Astrocyte (in vitro differentiated cells and primary cell): ENCODE results near the gene ISG20L2. TPM values are rescaled to one million over a fixed set of nuclear protein-coding genes. Genes with fewer than 3 reads are reported as not detected.

Source experiments
- DNase-seq: peaks from one replicate; pipeline ENCODE4 v3.0.0-alpha.2; 2010; ENCODE audit warnings: low read depth
- FAIRE-seq: peaks from 2 replicates; lab custom pipeline; 2011; peaks lifted over from hg19 to GRCh38; lab: Jason Lieb, UNC
- H2AFZ ChIP-seq: 2 replicates; pipeline ENCODE4 v1.6.0; 2012; ENCODE audit warnings: low read depth, low read length, inconsistent platforms
- H3K27ac ChIP-seq: 2 replicates; pipeline ENCODE4 v1.5.1; 2011; ENCODE audit warnings: low read depth, low read length, inconsistent platforms
- H3K27me3 ChIP-seq: 2 replicates; pipeline ENCODE4 v1.6.0; 2011; ENCODE audit warnings: low read length, inconsistent platforms; ENCODE audit not compliant: insufficient read depth
- H3K36me3 ChIP-seq: 2 replicates; pipeline ENCODE4 v1.5.1; 2011; ENCODE audit warnings: low read length, inconsistent platforms; ENCODE audit not compliant: insufficient read depth
- H3K4me1 ChIP-seq: 2 replicates; pipeline ENCODE4 v1.5.1; 2011; ENCODE audit warnings: low read length, inconsistent platforms; ENCODE audit not compliant: insufficient read depth
- H3K4me2 ChIP-seq: 2 replicates; pipeline ENCODE4 v1.6.0; 2012; ENCODE audit warnings: low read length, inconsistent platforms
- H3K4me3 ChIP-seq: 2 replicates; pipeline ENCODE4 v1.5.1; 2011; ENCODE audit warnings: low read depth, mild to moderate bottlenecking, low read length, inconsistent platforms; ENCODE audit not compliant: insufficient read depth
- H3K79me2 ChIP-seq: 2 replicates; pipeline ENCODE4 v1.6.0; 2012; ENCODE audit warnings: mild to moderate bottlenecking, low read length, inconsistent platforms; ENCODE audit not compliant: insufficient read depth
- H3K9ac ChIP-seq: 2 replicates; pipeline ENCODE4 v1.6.0; 2012; ENCODE audit warnings: mild to moderate bottlenecking, low read length, inconsistent platforms
- H3K9me3 ChIP-seq: 2 replicates; pipeline ENCODE4 v1.5.1; 2012; ENCODE audit warnings: low read depth, mild to moderate bottlenecking, low read length, inconsistent platforms; ENCODE audit not compliant: insufficient read depth
- H4K20me1 ChIP-seq: 2 replicates; pipeline ENCODE4 v1.6.0; 2012; ENCODE audit warnings: low read length, inconsistent platforms; ENCODE audit not compliant: insufficient read depth
- H3K27ac Mint-ChIP-seq: one replicate; pipeline ENCODE4 v1.8.0; 2021; ENCODE audit warnings: mild to moderate bottlenecking, mixed read lengths; ENCODE audit not compliant: unreplicated experiment
- H3K27me3 Mint-ChIP-seq: one replicate; pipeline ENCODE4 v1.8.0; 2021; ENCODE audit warnings: low read depth, mixed read lengths; ENCODE audit not compliant: unreplicated experiment
- H3K36me3 Mint-ChIP-seq: one replicate; pipeline ENCODE4 v1.8.0; 2021; ENCODE audit warnings: low read depth, mixed read lengths; ENCODE audit not compliant: unreplicated experiment
- H3K4me1 Mint-ChIP-seq: one replicate; pipeline ENCODE4 v1.8.0; 2021; ENCODE audit warnings: low read depth, mixed read lengths; ENCODE audit not compliant: unreplicated experiment
- H3K4me3 Mint-ChIP-seq: one replicate; pipeline ENCODE4 v1.8.0; 2021; ENCODE audit warnings: mild to moderate bottlenecking, moderate library complexity, mixed read lengths; ENCODE audit not compliant: unreplicated experiment
- H3K9me3 Mint-ChIP-seq: one replicate; pipeline ENCODE4 v1.8.0; 2021; ENCODE audit warnings: mild to moderate bottlenecking, mixed read lengths; ENCODE audit not compliant: unreplicated experiment
- CTCF ChIP-seq: IDR thresholded peaks from 2 replicates; pipeline ENCODE4 v1.5.1; 2011; ENCODE audit warnings: low read depth, mild to moderate bottlenecking, inconsistent platforms, low read length, moderate library complexity; ENCODE audit not compliant: insufficient read depth
- EZH2 ChIP-seq: IDR thresholded peaks from 2 replicates; pipeline ENCODE4 v1.6.1; 2012; ENCODE audit warnings: mild to moderate bottlenecking, low read length, inconsistent platforms; ENCODE audit not compliant: insufficient read depth
- total RNA-seq: library from RNA; stranded (reverse); gene quantifications from 2 replicates; pipeline ENCODE4 v1.2.1, GENCODE V29; 2021

ISG20L2 gene
- total RNA-seq, 1 donor from 2014 or later: 33.4 TPM

GRCh38 chr1:156707417-156708217, 20.9 kb downstream of the ISG20L2 start:
- Histone ChIP-seq H3K4me1 (peaks cover 74% of the 10 kb centered on the region), H3K27me3 (peaks cover 3% of the 10 kb centered on the region), H3K27ac (no peak overlapping the region), H3K9me3 (no peaks in the 10 kb centered on the region), H2AFZ (no peak overlapping the region), H4K20me1 (no peaks in the 10 kb centered on the region), H3K4me2 (peak overlapping the region; percentile 37), H3K79me2 (no peaks in the 10 kb centered on the region), H3K36me3 (no peaks in the 10 kb centered on the region), H3K9ac (no peak overlapping the region), H3K4me3 (no peak overlapping the region)
- Mint-ChIP-seq H3K36me3 (peaks cover 2% of the 10 kb centered on the region), H3K4me1 (peaks cover 44% of the 10 kb centered on the region), H3K27me3 (no peaks in the 10 kb centered on the region), H3K9me3 (no peaks in the 10 kb centered on the region), H3K27ac (peak overlapping the region; percentile 97), H3K4me3 (peak overlapping the region; percentile 88)
- DNase-seq: no peak
- no peak for FAIRE-seq
- TF ChIP-seq EZH2: no peak
- no peak for TF ChIP-seq CTCF

- peak overlapping the region; percentile 97 for H3K27ac Mint-ChIP-seq
- H3K4me3 Mint-ChIP-seq: peak overlapping the region; percentile 88
- no peaks in the 10 kb centered on the region for H3K27me3 Mint-ChIP-seq
- peaks cover 2% of the 10 kb centered on the region for H3K36me3 Mint-ChIP-seq
- H3K4me1 Mint-ChIP-seq: peaks cover 44% of the 10 kb centered on the region
- TF ChIP-seq EZH2 (no peak), CTCF (no peak)
- Histone ChIP-seq H3K27ac (no peak overlapping the region), H4K20me1 (no peaks in the 10 kb centered on the region), H2AFZ (peak overlapping the region; percentile 58), H3K4me2 (peak overlapping the region; percentile 90), H3K27me3 (peaks cover 3% of the 10 kb centered on the region), H3K4me1 (peaks cover 74% of the 10 kb centered on the region), H3K36me3 (no peaks in the 10 kb centered on the region), H3K4me3 (peak overlapping the region; percentile 39), H3K79me2 (no peaks in the 10 kb centered on the region), H3K9me3 (no peaks in the 10 kb centered on the region), H3K9ac (peak overlapping the region; percentile 66)
- FAIRE-seq (no peak), DNase-seq (no peak)
- H3K9me3 Mint-ChIP-seq: no peaks in the 10 kb centered on the region
Observed at GRCh38 chr1:156706657-156707416, 21.7 kb downstream of the ISG20L2 start.
